GM12878 (cell line): ENCODE results near the gene MYLK4.

Source experiments
- CTCF ChIP-seq, 3 experiments: IDR thresholded peaks in 2 of 3; conservative IDR thresholded peaks in 1 of 3; 2 replicates each; pipeline ENCODE4 v1.5.1; 2011; ENCODE audit warnings: low read depth in 3 of 3, low read length in 3 of 3, mild to moderate bottlenecking in 3 of 3, control low read depth in 2 of 3, moderate library complexity in 2 of 3, inconsistent platforms in 1 of 3, mixed read lengths in 1 of 3; ENCODE audit not compliant: control insufficient read depth in 2 of 3, insufficient read depth in 1 of 3; ENCODE audit errors: extremely low read depth in 1 of 3
- EGR1 ChIP-seq, 2 experiments: IDR thresholded peaks; 1 replicate in 1 of 2; 2 replicates in 1 of 2; pipeline ENCODE4 v1.6.1; 2011 to 2012; ENCODE audit warnings: low read depth in 2 of 2, low read length in 2 of 2, borderline replicate concordance in 1 of 2, mild to moderate bottlenecking in 1 of 2, moderate library complexity in 1 of 2
- EP300 ChIP-seq, 2 experiments: fragments of 150-350 bp in 1 of 2; IDR thresholded peaks; 2 replicates each; pipeline ENCODE4 v1.6.1; 2011 to 2012; ENCODE audit warnings: low read depth in 2 of 2, low read length in 2 of 2, borderline replicate concordance in 1 of 2, improper control_type of control experiment in 1 of 2, inconsistent platforms in 1 of 2; ENCODE audit not compliant: control insufficient read depth in 1 of 2
- HDAC2 ChIP-seq: fragments of 200-600 bp; sonication (generic); IDR thresholded peaks from 2 replicates; pipeline ENCODE4 v1.6.1; 2017
- HDAC6 ChIP-seq: fragments of 200-600 bp; sonication (generic); IDR thresholded peaks from one replicate; pipeline ENCODE4 v1.8.0; 2017; ENCODE audit warnings: antibody characterized with exemption; ENCODE audit not compliant: unreplicated experiment
- POLR2AphosphoS5 ChIP-seq: IDR thresholded peaks from 2 replicates; pipeline ENCODE4 v1.6.1; 2011; ENCODE audit warnings: mild to moderate bottlenecking, low read length, inconsistent platforms
- RAD21 ChIP-seq: IDR thresholded peaks from 2 replicates; pipeline ENCODE4 v1.6.1; 2011; ENCODE audit warnings: mild to moderate bottlenecking, low read depth, low read length, moderate library complexity; ENCODE audit not compliant: insufficient read depth
- TAF1 ChIP-seq: IDR thresholded peaks from 2 replicates; pipeline ENCODE4 v1.6.1; 2011; ENCODE audit warnings: mild to moderate bottlenecking, low read depth, low read length, borderline replicate concordance
- TF ChIP-seq, protein P1 (sequence below): fragments of 450-650 bp; conservative IDR thresholded peaks from 2 replicates; pipeline ENCODE4 v1.6.1; 2017; ENCODE audit warnings: mild to moderate bottlenecking, moderate library complexity
- TF ChIP-seq, protein P2 (sequence below): fragments of 450-650 bp; IDR thresholded peaks from 2 replicates; pipeline ENCODE4 v1.6.1; 2016; ENCODE audit warnings: mild to moderate bottlenecking

- no peak for TF ChIP-seq CTCF (IDR thresholded peaks at IDR 0.05 in 2 of 3, conservative IDR thresholded peaks at IDR 0.05 in 1 of 3; ENCODE audit: control insufficient read depth in 2 of 3, extremely low read depth in 1 of 3, insufficient read depth in 1 of 3, low read depth in 3 of 3, low read length in 3 of 3)
- TF ChIP-seq HDAC6 = no peak
- TF ChIP-seq EP300 (IDR thresholded peaks at IDR 0.05; ENCODE audit: borderline replicate concordance in 1 of 2, control insufficient read depth in 1 of 2, low read depth in 2 of 2, low read length in 2 of 2) = no peak
- TF ChIP-seq POLR2AphosphoS5 = no peak
- TF ChIP-seq, protein P1, sequence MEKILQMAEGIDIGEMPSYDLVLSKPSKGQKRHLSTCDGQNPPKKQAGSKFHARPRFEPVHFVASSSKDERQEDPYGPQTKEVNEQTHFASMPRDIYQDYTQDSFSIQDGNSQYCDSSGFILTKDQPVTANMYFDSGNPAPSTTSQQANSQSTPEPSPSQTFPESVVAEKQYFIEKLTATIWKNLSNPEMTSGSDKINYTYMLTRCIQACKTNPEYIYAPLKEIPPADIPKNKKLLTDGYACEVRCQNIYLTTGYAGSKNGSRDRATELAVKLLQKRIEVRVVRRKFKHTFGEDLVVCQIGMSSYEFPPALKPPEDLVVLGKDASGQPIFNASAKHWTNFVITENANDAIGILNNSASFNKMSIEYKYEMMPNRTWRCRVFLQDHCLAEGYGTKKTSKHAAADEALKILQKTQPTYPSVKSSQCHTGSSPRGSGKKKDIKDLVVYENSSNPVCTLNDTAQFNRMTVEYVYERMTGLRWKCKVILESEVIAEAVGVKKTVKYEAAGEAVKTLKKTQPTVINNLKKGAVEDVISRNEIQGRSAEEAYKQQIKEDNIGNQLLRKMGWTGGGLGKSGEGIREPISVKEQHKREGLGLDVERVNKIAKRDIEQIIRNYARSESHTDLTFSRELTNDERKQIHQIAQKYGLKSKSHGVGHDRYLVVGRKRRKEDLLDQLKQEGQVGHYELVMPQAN = no peak
- TF ChIP-seq, protein P2, sequence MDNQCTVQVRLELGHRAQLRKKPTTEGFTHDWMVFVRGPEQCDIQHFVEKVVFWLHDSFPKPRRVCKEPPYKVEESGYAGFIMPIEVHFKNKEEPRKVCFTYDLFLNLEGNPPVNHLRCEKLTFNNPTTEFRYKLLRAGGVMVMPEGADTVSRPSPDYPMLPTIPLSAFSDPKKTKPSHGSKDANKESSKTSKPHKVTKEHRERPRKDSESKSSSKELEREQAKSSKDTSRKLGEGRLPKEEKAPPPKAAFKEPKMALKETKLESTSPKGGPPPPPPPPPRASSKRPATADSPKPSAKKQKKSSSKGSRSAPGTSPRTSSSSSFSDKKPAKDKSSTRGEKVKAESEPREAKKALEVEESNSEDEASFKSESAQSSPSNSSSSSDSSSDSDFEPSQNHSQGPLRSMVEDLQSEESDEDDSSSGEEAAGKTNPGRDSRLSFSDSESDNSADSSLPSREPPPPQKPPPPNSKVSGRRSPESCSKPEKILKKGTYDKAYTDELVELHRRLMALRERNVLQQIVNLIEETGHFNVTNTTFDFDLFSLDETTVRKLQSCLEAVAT = no peak
- TF ChIP-seq HDAC2 = no peak
- no peak for TF ChIP-seq TAF1
- TF ChIP-seq EGR1 (IDR thresholded peaks at IDR 0.05; ENCODE audit: borderline replicate concordance in 1 of 2, low read depth in 2 of 2, low read length in 2 of 2) = no peak
- TF ChIP-seq RAD21 = no peak
Measured at GRCh38 chr6:2635911-2636310, 114.8 kb downstream of the MYLK4 start.
